Superior temporal gyrus (tissue), 1 donor: ENCODE measurements around the gene CFAP299.

ENCODE experiments used
- DNase-seq: peaks from one replicate; pipeline ENCODE4 v3.0.0-alpha.2; 2016; ENCODE audit errors: extremely low spot score

The CFAP299 gene

DNA sequence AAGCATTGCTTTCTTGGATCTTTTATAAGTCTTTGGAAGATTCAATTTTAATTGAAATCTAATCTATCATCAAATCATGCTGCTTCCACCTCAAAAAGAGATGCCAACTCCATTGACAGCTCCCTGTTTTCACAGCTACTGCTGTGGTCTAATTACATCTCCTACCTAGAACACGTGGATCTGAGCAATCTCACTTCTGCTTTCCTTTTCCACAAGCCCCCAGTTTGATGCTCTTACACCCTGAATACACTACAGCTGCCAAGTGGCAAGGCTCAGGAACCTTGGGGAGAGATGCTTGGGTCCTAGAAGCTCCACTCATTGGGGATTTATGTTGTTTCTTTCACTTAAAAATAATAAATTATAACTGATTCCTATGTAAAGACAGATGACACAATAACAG, 172.0 kb downstream of the CFAP299 start:
- no peak for DNase-seq

DNA sequence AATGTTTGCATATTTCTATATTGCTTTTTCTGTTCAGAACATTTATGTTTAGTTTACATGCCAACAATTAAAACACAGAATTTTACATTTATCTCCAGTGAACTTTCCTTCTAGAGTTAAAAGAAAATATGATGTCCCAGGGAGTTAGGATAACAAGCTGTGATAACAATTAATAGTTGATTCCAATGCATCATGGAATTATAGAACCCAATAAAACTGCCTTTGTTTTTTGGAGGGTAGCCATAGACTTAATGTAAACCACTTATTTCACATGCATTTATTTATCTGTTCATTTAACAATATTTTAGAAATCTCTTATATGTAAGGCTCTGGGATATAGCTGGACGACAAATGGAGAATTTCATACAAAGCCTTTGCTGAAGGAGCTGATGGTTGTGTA, 180.0 kb downstream of the CFAP299 start:
- no peak for DNase-seq

DNA sequence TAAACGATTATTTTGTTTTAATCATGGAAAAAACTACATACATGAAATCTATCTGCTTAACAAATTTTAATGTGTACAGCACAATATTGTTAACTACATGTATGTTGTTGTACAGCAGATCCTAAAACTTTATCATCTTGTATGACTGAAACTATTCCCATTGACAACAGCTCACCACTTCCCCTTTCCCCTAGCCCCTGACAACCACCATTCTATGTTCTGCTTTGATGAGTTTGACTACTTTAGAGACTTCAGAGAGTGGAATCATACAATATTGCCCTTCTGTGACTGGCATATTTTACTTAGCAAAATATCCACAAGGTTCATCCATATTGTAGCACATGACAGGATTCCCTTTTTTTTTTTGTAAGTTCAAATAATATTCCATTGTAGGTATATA, 185.9 kb downstream of the CFAP299 start:
- no peak for DNase-seq

DNA sequence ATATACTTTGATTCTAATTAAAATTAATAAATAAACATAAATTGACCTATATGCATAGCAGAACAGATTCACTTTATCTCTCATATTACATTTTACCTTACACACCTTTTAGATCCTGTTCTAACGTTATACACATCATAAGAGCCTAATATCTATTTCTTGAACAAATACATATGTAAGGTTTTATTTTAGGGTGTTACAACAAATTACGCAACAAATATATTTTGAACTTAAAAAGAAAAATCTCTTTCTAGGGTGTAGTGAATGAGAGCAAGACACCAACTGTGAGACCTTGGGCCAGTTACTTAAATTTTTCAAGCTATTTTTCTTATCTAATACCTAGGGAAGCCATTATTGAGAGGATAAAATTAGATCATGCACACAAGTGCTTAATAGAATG, 191.2 kb downstream of the CFAP299 start:
- no peak for DNase-seq

DNA sequence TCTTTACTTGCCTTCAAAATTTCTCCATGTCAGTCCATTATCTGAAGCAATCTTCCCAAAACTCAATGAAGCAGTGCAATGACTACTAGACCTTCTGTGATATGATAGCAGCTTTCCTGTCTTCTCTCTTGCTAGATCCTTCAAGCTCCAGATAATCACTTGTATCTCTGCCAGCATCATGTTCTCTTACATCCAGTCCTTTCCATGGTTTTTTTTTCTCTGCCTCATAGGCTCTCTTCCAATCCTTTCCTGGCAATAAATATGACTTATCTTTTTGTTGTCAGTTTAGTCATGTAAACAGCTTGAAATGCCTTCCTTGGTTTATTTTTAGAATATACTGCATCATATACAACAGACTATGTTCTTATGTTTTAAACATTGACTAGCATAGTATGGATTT, 193.5 kb downstream of the CFAP299 start:
- no peak for DNase-seq

DNA sequence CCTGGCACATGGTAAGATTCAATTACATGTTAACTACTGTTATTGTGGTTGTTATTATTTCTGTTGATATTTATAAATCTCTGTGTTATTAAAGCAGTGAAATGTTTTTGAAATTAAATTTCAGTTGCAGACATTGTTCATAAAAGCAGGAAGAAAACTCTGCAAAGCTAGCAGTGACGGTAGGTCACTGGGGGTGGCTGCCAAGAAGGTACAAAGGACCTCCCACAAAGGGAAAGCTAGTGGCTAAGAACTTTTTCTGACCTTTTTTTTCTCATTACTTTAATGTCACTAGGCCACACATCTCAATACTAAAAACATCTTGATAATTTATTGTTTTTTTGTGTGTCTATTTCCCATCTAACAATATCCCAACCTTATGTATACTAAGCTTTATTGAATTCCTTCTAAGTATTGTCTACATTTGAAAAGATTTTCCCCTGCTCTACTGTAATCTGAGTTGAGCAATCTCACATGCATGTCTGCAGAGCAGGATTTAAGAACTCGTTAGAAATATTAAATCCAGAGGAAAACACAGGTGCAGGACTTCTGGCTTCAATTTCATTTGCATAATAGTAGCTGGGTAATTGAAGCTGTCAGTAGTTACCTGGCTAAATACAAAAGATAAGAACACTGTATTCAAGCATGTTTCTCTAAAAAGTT, 197.3 kb downstream of the CFAP299 start:
- DNase-seq: no peak

DNA sequence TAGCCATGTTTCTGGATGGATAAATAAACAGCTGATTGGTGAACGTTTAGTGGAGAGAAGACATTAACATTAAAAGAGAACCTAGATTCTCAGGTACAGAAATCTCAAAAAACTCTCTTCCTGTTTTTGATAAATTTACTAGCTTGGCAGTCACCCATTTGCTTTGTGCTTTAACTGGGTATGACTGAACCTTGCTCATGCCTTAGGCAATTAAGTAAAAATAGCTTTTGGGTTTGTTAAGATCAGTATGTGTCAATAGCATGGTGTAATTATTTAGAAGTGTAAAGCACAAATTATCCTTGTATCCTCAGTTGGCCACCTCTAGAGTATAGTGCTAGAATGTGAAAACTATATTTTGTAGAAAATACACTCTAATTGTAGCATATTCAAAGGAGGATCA, 200.0 kb downstream of the CFAP299 start:
- no peak for DNase-seq

DNA sequence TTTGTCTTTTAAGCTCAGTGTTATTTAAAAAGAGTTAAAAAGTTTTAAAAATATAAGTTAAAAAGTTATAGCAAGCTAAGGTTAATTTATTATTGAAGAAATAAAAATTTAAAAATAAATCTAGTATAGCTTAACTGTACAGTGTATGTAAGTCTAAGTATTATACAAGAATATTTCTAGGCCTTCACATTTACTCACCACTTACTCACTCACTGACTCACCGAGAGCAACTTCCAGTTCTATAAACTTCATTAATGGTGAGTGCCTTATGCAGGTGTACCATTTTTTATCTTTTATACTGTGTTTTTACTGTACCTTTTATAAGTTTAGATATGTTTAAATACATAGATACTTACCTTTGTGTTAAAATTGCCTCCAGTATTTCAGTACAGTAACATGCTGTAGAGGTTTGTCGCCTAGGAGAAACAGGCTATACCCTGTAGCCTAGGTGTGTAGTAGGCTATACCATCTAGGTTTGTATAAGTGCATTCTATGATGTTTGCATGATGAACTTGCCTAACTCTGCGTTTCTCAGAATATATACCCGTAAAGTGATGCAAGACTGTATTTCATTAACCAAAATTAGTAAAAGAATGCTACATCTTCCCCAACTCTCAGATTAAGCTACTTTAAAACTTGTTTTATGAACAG, 202.9 kb downstream of the CFAP299 start:
- no peak for DNase-seq

DNA sequence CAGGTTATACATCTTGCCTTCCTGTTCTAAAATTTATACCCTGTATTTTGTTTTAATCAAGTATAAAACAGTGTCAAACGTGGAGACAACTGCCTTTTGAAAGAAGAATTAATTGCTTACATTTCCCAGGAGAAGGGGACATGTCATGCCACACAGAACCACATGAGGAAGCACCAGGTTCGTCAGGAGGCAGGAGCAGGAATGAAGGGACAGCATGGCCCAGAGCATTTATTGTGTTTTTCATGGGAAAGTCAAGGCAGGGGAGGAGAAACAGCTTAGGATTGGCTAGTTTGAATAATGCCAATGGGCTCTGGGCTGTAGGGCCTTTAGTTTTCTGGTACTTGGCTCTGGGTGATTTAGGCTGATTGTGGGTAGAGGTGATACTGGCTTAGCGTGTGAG, 203.7 kb downstream of the CFAP299 start:
- no peak for DNase-seq

DNA sequence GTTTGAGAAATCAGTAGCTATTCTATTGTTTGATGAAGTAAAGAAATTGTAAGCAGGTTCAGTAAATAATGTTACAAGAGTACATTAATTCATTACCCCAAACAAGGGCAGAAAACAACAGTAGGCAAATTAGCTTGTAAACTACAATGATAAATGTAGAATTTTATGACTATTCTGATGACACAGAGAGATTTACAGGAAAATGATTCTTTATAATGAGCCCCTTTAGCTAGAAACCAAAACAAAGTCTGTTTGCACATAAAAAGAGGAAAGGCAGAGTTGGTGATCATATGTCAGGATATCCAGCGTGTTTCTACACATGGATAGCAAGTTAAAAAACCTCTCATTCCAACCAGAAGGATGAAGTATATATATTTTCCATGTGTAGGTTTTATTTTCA, 204.8 kb downstream of the CFAP299 start:
- DNase-seq: no peak

DNA sequence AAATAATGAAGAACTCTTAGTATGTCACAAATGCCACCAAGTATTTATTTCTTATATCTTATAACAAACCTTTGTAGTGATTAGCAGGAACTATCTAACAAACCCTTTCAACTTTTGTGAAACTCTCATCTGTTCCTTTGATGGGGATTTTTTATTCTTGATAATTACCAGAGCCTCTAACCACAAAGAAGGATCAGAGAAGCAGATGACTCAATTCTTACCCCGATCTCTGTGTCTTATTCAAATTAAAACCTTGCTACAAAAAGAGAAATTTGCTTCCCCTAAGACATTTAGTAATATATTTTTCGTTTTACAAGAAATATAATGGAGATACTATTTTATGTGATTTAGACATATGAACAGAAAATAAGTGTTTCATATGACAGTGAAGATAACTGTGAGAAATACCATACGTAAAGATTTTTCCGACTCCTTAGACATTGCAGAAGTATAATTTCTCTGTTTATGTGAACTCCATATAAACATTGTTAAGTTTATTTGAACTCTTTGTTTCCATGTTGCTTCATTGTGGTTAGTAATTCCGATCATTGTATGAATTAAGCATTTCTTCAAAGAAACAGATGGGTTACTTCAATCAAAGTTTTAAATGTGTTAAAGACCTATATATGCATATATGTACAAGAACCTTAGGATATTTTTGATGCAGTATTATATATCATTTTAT, 205.4 kb downstream of the CFAP299 start:
- DNase-seq: no peak

DNA sequence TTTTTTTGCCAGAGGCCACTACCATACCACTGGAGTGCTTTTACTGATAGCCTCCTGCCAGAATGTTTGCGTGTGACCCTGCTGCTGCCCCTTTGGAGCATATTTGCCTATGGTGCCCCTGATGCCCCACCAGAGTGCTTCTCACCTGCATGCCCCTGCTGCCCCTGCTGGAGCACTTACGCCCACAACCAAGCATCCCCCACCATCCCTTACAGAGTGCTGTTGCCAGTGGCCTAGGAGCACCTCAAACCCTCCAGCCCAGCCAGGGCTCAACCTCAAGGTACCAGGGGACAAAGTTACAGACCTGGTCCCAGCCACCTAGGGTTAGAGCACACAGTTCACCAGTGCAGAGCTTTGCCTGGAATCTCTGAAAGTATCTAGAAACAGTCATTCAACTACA, 207.2 kb downstream of the CFAP299 start:
- no peak for DNase-seq

DNA sequence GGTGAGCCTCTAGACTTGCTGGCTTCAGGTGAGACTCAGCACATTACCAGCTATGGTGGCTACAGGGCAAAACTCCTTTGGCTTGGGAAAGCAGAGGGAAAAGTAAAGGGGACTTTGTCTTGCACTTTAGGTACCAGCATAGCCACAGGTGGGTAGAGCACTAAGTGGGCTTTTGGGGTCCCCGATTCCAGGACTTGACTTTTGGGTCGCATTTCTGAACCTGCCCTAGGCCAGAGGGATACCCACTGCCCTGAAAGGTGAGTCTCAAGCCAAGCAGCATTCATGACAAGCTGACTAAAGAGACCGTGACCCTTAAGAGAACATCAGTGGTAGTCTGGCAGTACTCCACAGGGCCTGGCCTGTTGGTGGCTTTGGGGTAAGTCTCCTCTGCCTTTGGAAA, 224.8 kb downstream of the CFAP299 start:
- DNase-seq: no peak

DNA sequence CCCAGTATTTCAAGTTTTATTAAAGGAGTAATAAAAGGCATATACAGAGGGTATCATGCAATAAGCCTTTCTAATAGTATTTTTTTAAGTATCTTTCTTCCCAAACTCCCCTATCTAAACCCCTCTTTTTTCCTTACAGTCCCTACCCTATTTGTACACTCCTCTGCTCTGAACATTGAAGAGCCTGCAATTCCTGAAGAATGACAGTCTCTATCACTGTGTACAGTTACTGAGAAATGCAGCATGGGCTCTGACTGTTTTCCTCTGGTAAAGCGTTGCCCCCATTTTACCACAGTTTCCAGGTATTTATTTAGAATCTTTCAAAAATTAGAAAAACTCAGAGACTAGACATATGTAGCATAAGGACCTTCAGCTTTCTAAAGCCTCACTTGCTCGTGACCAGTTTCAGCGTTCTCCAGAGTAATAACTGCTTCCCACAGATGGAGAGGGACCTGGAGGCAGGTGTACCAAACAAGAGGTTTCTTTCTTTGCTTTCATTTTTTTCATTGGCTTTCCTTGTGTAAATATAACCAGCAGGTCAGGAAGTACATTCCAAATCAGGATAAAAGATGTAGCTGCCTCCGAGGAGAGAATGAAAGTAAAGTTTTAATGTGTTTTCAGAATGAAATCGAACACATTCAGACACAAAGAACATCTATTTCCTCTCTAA, 230.8 kb downstream of the CFAP299 start:
- no peak for DNase-seq

DNA sequence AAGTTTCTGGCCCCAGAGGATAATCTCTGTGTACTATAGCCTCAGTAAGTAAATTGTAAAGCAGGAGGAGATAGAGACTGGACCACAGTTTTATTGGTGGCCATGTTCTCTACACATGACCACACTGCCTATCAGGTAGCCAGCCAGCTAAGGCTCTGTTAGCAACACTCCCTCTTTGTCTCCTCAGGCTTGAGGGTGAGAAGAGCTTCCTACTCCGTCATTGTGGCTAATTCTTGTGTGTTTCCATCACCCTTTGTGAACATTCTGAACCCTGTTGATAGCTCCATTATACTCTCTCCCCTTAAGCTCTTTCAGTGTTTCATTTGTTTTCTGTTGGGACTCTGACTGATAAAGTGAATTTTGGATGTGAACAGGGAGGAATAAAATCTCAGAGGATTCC, 233.4 kb downstream of the CFAP299 start:
- DNase-seq: no peak

DNA sequence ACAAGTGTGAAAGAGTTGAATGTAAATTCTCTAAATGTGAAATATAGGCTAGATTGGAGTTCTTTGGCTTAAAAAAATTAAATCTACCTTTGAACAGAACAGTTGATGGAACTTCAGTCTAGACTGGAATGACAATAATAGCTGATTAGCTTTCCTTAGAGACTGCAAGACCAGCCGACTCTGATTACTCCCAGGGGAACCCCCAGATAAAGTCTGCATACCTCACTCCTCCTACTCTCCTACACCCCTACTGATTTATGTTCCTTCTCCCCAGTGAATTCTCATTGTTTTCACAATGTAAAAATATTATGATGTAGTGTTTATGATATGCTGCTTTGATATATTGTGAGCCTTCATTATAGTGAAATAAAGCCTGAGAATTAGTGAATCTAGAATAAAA, 241.3 kb downstream of the CFAP299 start:
- no peak for DNase-seq

DNA sequence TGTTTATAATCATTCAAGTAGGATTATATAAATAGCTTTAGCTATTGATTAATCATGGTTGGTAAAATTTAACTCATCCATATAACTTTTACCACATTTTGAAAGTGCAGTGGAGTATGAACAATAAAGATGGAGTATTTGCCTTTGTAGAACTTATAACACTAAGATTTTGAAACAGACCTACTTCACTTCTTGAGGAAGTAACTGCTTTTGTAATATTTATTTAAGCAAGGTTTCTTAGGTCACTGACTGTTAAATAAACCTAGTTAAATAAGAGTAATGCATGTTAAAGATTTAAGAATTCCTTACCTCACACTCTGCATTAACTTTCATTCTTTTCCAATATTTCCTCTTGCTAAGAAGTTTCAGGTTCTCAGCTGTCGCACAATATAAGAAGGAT, 242.5 kb downstream of the CFAP299 start:
- DNase-seq: no peak

DNA sequence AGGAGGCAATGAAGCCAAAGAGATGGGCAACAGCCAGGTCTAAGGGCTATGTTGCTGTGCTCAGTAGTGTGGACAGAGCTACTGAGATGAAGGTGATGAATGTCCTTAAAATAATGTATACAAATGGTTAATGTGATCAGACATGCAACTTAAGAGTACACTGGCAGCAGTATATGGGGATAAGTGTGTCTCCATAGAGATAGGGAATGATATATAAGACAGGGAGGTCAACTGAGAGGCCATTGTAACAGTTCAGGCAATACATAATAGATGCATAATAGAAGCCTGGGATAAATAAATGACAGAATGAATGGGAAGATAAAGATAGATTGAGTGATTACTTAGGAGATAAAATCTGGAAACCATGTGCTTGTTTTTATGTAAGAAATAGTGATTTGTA, 250.0 kb downstream of the CFAP299 start:
- no peak for DNase-seq

DNA sequence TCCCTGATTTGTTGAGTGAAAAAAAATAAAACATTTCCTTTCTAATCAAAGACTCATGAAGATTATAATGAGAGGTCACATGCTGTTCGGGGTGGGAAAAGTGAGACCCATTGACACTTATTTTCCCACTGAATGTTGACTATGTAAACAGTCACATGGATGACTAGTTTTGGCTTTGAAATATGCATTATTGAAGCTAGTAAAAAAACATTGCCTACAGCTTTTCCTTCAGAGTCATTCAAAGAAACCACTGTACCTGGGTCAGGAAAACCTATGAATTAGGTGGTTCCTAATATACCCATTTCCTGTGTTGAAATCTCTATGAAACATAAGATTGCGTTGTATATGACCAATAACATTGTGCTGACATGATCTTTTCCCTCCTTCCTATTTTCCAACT, 251.2 kb downstream of the CFAP299 start:
- no peak for DNase-seq

DNA sequence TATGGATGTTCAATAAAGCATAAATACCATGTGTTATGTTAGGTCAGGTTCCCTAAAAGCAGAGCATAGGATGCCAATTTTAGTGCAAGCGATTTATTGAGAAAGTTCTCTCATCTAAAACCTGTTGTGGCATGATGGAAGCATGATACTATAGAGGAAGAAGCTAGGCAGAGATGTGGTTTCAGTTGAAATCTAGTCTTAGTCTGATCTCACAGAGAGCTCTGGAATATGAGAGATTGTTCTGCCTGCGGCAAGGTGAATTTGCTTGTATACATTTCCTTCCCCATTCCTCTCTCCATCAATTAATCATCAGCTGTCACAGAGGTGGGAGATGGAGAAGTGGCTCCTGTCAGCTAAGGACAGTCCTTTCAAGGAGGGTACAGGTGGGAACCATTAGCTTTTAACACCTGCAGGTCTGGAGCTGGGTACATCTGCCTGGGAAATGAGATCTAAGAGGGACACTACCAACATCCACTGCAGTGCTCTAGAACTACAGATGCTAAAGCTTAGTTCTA, 252.4 kb downstream of the CFAP299 start:
- DNase-seq: no peak

DNA sequence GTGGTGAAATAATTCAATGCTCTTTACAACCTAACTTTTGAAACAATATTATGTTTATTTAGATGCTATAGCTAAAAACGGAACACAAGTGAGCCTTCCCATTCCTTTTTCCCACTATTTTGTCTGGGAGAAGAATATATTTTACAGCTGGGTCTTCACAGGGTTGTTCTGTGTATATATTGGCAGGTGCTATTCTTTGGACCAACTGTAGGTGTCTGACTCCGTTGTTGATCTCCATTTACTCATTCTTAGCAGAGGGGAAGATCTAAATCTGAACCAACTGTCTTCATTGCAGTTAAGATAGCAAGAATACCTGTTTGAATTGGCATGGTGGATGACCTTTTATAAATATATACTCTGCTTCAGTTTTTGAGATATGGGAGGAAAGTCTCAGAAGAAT, 257.4 kb downstream of the CFAP299 start:
- DNase-seq: no peak

DNA sequence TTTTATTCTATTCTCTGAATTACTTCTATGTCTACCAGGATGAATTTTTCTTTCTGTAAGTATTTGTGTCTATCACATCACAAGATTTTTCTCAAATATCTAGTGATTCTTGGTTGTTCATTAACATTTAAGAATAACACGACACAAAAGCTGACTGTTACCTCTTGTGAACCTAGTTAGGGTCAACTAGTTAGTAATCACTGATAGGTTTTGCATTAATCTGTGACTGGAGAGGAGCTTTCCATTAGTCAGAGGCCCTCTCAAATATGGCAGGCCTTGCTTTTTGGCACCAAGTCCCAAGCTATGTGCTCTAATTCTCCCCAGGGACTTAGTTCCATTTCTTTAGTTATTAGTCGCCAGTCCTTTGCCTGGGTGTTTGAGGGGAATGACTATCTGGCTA, 259.2 kb downstream of the CFAP299 start:
- no peak for DNase-seq
